ENCODE results near the gene ETV5.

DNA sequence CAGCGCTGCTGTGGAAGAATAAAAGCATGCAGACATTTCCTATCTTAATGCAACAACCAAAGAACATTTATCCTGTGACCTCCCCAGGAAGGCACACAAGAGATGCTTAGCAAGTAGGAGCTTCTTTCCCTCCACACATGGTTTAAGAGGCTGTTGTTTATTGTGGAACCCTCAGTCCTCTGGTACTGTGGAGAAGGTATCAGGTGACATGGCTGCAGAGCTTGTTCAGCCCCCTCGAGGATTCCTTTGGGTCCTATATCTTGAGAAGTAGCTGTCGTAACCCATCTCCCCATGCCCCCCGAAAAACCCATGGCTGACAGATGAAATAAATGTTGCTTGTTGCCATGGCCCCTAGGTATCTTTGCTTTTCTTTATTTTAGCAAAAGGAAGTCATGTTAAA, 20.3 kb upstream of the ETV5 start:
- TF ChIP-seq SMC3 (IDR thresholded peaks at IDR 0.05; ENCODE audit: low read depth, low read length) (no peak), POLR2A (IDR thresholded peaks at IDR 0.05; ENCODE audit: low read depth, low read length) (no peak)
- TF ChIP-seq, protein P1, sequence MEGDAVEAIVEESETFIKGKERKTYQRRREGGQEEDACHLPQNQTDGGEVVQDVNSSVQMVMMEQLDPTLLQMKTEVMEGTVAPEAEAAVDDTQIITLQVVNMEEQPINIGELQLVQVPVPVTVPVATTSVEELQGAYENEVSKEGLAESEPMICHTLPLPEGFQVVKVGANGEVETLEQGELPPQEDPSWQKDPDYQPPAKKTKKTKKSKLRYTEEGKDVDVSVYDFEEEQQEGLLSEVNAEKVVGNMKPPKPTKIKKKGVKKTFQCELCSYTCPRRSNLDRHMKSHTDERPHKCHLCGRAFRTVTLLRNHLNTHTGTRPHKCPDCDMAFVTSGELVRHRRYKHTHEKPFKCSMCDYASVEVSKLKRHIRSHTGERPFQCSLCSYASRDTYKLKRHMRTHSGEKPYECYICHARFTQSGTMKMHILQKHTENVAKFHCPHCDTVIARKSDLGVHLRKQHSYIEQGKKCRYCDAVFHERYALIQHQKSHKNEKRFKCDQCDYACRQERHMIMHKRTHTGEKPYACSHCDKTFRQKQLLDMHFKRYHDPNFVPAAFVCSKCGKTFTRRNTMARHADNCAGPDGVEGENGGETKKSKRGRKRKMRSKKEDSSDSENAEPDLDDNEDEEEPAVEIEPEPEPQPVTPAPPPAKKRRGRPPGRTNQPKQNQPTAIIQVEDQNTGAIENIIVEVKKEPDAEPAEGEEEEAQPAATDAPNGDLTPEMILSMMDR (conservative IDR thresholded peaks at IDR 0.05; ENCODE audit: low read depth, low read length) = no peak

Measured in IMR-90 (cell line).